ENCODE data around the gene KCNK5. TPM values are rescaled to one million over a fixed set of nuclear protein-coding genes. Genes with fewer than 3 reads are reported as not detected.
A peak's percentile ranks its signal among the peaks of the same experiment; 100 is the strongest.

KCNK5 gene
- total and polyA plus RNA-seq, 9 of the 15 experiments (the other 6 are each of a cell fraction or from before 2014, with no cell fraction given) = 1.5 to 45.8 (median 25.8) TPM

DNA sequence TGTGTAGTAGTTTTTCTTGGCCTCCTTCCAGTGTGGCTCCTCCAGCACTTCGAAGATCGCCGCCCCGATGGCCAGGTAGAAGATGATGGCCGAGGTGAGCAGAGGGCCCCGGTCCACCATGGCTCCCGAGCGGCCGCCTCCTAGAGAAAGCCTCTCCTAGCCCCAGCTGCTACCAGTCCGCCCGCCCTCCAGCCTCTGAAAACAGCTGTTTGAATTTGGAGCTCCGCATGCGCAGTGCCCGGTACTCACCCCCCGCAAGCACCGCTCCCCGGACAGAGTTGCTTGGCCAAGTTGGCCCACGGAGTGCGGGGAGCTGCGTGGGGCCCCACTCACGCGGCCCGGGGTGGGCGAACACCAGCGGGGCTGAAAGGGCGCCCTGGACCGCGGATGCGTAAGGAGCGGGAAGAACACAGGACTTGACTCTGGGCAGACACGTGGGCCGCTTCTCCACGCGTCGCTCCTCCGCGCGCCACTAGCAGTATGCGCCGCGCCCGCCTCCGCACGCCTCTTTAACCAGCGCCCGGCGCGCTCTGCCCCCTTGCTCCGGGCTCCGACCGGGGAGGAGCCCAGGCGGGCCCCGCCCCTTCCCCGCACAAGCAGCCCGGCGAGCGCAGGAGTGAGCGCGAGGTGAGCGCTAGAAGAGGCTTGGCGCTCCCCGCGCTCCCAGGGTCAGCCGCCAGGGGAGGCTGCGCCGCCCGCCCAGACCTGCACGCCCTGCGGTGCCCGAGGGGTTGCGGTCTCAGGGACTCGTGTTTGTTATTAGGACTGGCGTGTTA, at the start of gene KCNK5 (continued):
- no peak; the same call in none of the 2 replicates for TF ChIP-seq PML (IDR thresholded peaks at IDR 0.05; ENCODE audit: low read length)
- 0 out of 2 replicates have a peak, but pooled peaks have one; percentile 14 for TF ChIP-seq RUNX1 (IDR thresholded peaks at IDR 0.05; ENCODE audit: low read depth)
- TF ChIP-seq HMG20A (CRISPR knock-in tag; conservative IDR thresholded peaks at IDR 0.05) = no peak
- 0 out of 2 replicates have a peak, but pooled peaks have one; percentile 6 for TF ChIP-seq FOXM1 (IDR thresholded peaks at IDR 0.05; ENCODE audit: low read depth)
- TF ChIP-seq FOXM1 (CRISPR knock-in tag; IDR thresholded peaks at IDR 0.05; ENCODE audit: low read depth) = 0 out of 2 replicates have a peak, but pooled peaks have one; percentile 32
- no peak for TF ChIP-seq ZNF311 (CRISPR knock-in tag; IDR thresholded peaks at IDR 0.05)
- no peak for TF ChIP-seq PTTG1 (tag; IDR thresholded peaks at IDR 0.05; ENCODE audit: low read depth)
- peak; percentile 46; the same call in 1 of the 2 replicates for TF ChIP-seq SMARCA4 (IDR thresholded peaks at IDR 0.05)
- TF ChIP-seq ZNF507 (tag; conservative IDR thresholded peaks at IDR 0.05) = no peak
- TF ChIP-seq GABPB2 (CRISPR knock-in tag; conservative IDR thresholded peaks at IDR 0.05) = no peak
- TF ChIP-seq CBX3 (IDR thresholded peaks at IDR 0.05; ENCODE audit: borderline replicate concordance in 1 of 2, low read length in 2 of 2) = peak in 1 of 2 experiments; percentile 96; a peak in 2 of 3 replicates
- no peak for TF ChIP-seq TAF15 (IDR thresholded peaks at IDR 0.05; ENCODE audit: low read depth, low read length)
- TF ChIP-seq NR1H2 (CRISPR knock-in tag; IDR thresholded peaks at IDR 0.05) = peak; percentile 32; the same call in 1 of the 2 replicates
- TF ChIP-seq PTRF (tag; IDR thresholded peaks at IDR 0.05) = no peak
- peak; percentile 96 for TF ChIP-seq CXXC5 (CRISPR knock-in tag; IDR thresholded peaks at IDR 0.05)
- no peak for TF ChIP-seq ZNF57 (CRISPR knock-in tag; IDR thresholded peaks at IDR 0.05)
- peak; percentile 99 for TF ChIP-seq DACH1 (IDR thresholded peaks at IDR 0.05; ENCODE audit: partially characterized antibody)
- no peak for TF ChIP-seq NUFIP1 (IDR thresholded peaks at IDR 0.05; ENCODE audit: partially characterized antibody)
- no peak for TF ChIP-seq MAFF (IDR thresholded peaks at IDR 0.05; ENCODE audit: low read length)
- peak; percentile 17; the same call in 1 of the 2 replicates for TF ChIP-seq ZNF12 (CRISPR knock-in tag; IDR thresholded peaks at IDR 0.05)
- peak; percentile 94 for TF ChIP-seq CHD4 (IDR thresholded peaks at IDR 0.05; ENCODE audit: insufficient read depth, insufficient replicate concordance, low read depth, low read length, poor library complexity, severe bottlenecking)
- TF ChIP-seq SMARCA5 (IDR thresholded peaks at IDR 0.05) = peak; percentile 79; the same call in 1 of the 2 replicates
- TF ChIP-seq RAD21 (CRISPR knock-in tag; conservative IDR thresholded peaks at IDR 0.05 in 1 of 2, IDR thresholded peaks at IDR 0.05 in 1 of 2) = peak; percentile 70 to 79
- TF ChIP-seq ZNF134 (CRISPR knock-in tag; conservative IDR thresholded peaks at IDR 0.05) = no peak
- TF ChIP-seq ETV5 (CRISPR knock-in tag; IDR thresholded peaks at IDR 0.05; ENCODE audit: low read depth) = peak; percentile 61; the same call in 1 of the 2 replicates
- TF ChIP-seq, protein P1, sequence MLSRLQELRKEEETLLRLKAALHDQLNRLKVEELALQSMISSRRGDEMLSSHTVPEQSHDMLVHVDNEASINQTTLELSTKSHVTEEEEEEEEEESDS (CRISPR knock-in tag; IDR thresholded peaks at IDR 0.05) = no peak
- TF ChIP-seq HMGN3 (IDR thresholded peaks at IDR 0.05; ENCODE audit: borderline replicate concordance, extremely low read depth, insufficient read length, low read depth, low read length) = peak; percentile 92
- peak; percentile 38 for TF ChIP-seq TAF7 (tag; IDR thresholded peaks at IDR 0.05)
- no peak for TF ChIP-seq ZNF324 (CRISPR knock-in tag; IDR thresholded peaks at IDR 0.05)
